GM18951 (cell line): Measurements from ENCODE around the gene FGF19.

Source experiments
- POLR2A ChIP-seq: IDR thresholded peaks from 4 replicates; pipeline ENCODE4 v1.6.1; 2011; ENCODE audit warnings: mild to moderate bottlenecking; ENCODE audit not compliant: insufficient read length, insufficient read depth; ENCODE audit errors: extremely low read depth
- in situ Hi-C: fragments of 300-500 bp; cut with MboI; formaldehyde crosslinking; loops from one replicate; pipeline ENCODE4 v1.12.0; 2022; ENCODE audit warnings: low sequenced_read_pairs, mixed read lengths, inconsistent platforms; ENCODE audit not compliant: unreplicated experiment

Gene FGF19, protein sequence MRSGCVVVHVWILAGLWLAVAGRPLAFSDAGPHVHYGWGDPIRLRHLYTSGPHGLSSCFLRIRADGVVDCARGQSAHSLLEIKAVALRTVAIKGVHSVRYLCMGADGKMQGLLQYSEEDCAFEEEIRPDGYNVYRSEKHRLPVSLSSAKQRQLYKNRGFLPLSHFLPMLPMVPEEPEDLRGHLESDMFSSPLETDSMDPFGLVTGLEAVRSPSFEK

DNA sequence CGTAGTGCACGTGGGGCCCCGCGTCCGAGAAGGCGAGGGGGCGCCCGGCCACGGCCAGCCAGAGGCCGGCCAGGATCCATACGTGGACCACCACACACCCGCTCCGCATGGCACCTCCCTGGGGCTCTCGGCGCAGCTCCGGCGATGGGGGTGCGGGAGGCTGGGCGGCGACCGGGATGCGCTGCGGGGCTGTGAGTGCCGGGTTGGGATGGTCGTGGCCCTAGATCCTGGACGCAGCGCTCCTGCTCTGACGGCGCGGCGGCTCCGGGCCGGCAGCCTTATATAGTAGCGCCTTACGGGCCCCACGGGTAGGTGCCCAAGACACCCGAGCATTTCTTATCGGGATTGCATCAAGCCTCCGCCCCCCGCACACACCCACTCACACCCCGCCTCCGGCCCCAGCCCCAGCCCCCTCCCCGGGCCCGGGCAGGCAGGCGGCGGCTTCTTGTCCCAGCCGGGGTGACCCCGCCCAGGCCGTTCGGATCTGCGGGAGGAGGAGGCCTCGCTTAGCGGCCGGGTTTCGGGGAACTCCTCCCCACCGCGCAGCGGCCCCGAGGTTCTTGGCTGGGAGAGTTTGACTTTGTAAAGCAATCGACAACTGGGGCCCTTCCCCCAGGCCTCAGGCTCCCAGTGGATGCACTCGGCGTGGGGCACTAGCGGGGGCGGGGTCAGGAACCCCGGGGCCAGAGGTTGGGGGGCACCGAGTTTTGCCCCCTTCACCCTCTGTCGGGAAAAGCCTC is at the start of gene FGF19:
Gene FGF19, minus strand, starts transcription at position 255 of the 740 bp plus-strand sequence. Its CDS starts 146 bp downstream, at position 109.
- in situ Hi-C loops = no loop called here
- TF ChIP-seq POLR2A = no peak

DNA sequence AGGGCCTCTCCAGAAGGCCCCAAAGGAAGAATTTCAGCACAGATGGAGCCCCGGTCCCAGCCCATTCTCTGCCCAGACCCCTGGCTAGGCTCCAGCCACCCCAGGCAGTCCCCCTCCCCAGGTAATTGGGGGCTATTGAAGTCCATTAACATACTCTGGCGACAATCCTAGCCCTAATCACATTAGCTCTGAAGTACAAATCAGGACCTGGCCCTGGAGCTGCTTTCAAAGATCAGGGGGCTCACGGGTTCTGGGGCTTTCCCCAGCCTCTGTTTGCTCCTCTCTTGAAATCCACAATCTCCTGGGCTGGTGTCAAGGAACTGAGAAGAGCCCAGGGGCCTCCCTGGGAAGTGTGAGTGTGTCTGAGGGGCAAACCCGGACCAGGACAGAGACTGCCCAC is 49.1 kb upstream of the FGF19 start:
- TF ChIP-seq POLR2A = no peak
- in situ Hi-C loops = no loop called here

DNA sequence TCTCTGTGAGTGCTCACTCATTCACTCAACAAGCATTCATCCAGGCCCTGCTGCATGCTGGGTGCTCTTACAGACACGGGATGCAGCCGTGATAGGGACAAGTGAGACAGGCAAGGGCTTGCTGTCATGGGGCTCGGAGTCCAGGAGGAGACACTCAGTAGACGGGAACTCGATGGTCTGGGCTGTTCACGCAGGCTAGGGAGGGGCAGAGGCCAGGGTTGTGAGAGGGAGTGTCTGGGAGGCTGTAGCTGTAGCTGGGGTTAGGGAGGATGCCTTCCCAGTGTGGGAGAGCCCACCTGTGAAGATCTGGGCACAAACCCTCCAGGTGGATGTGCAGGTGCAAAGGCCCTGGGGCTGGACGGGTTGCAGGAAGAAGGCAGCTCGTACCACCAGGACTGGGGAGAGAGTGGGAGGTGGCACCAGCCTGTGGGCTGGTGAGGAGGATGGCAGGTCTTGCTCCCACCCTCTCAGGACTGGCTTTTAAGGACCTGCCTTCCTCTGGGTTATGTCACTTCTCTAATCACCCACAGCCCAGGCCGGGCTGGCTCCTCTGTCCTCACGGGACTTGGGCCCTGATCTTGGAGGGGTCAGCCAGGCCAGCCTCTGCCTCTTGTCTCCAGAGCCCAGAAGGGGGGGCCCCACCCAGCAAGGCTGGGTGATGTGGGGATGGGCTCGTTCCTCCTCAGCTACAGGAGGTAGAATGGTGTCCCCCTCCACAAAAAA is 47.2 kb upstream of the FGF19 start:
- TF ChIP-seq POLR2A = no peak
- in situ Hi-C loops = no loop called here

DNA sequence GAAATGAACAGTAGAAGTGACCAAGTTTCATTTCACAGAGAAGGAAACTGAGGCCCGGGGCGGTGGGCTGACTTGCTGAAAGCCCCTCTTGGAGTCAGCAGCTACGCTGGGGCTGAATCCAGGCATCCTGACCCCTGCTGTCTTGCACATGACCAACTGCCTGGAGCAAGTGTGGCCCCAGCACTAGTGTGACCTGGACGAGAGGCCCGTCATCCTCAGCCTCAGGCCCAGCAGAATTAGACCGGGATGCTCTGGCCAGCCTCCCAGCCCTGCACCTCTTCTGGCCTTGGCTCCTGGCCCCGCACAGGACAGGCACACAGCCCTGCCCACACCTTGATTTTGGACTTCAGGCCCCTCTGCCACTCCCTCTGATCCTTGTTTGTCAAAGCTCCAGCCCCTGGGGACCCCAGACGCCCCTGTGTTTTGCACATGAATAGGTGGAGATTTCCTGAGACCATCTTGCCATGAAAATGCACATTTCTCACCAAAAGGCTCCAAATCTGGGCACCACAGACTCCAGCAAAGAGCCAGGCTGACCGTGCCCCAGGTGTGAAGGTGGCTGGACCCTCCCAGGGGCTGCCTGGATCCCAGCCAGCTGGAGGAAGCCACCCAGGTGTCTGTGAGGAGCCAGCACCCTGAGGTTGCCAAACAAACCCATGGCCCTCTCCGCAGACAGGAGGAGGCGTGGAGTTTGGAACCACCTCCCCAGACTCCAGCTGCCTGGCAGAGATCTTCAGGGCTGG is 46.5 kb upstream of the FGF19 start:
- in situ Hi-C loops = no loop called here
- no peak for TF ChIP-seq POLR2A

DNA sequence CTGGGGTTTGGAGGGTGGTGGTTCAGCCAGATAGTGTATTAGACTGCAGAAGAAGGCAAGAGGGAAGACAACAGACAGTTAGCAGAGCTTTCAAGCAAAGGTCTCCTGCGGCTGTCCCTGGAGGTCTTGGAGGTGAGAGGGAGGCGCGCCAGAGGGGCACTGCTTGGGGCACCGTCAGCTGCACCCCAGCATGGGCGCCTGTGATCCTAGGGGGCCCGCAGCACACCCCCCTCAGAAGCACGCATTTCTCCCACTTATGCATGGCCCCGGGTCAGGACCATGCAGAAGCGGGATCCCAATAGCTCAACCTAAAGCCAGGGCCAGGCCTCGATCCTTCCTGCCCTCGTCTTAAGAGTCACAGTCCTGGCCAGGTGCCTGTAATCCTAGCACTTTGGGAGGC is 44.8 kb upstream of the FGF19 start:
- in situ Hi-C loops = no loop called here
- TF ChIP-seq POLR2A = no peak

DNA sequence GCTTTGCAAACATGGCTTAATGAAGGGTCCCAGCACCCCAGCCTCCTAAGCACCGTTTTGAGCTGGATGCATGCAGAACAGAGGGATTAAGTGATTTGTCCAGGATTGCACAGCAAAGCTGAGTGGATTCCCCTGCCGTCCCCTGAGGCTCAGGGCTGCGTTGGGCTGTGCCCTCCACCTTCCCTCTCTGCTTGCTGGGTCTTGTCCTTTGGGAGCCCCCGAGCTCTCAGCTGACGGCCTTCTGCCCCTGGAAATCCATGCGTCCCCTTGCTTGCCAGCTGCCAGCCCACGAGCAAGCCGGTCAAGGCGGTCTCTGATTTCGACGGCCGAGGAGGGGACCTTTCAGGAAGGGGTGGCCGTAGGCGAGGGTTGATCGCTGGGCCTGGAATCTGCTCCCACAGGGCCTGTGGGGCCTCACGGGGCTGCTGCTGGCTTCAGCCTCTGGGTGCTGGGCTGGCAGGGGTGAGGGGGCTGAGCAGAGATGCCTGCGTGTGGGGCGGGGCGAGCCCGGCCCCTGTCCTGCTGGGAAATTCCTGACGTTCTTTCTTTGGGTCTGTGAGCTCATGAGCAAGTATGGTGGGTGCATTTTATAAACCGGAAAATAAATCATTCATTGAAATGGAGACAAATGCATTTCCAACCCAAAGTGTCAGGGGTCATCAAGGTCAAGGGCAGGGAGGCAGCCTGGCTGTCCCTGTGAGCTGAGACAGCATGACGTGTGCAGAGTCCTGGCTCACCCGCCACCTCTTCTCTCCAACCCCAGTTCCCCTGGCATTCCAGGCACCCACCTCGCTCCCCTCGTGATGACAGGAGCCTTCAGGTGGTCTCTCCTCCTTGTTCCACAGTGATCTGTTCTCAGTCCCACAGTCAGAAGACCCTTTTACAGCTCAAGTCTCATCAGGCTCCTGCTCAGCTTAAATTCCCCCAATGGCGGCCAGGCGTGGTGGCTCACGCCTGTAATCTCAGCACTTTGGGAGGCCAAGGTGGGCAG is 43.2 kb upstream of the FGF19 start:
- in situ Hi-C loops = no loop called here
- no peak for TF ChIP-seq POLR2A

DNA sequence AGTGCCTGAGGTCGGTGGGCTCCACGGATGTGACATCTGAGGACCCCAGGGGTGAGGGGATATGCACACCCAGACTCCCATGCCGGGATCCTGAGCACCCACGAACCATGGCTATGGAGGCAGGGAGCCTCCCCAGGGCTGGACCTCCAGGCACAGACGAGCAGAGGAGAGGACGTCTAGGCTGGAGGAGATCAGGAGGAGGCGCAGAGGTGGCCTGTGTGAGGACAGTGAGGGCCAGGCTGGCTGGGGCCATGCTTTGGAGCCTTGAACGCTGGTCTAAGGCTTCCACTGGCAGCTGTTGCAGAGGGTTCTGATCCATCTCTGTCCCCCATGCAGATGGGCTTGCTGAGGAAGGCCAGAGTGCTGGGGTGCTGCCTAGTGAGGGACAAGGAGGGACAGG is 42.3 kb upstream of the FGF19 start:
- no peak for TF ChIP-seq POLR2A
- in situ Hi-C loops = no loop called here

DNA sequence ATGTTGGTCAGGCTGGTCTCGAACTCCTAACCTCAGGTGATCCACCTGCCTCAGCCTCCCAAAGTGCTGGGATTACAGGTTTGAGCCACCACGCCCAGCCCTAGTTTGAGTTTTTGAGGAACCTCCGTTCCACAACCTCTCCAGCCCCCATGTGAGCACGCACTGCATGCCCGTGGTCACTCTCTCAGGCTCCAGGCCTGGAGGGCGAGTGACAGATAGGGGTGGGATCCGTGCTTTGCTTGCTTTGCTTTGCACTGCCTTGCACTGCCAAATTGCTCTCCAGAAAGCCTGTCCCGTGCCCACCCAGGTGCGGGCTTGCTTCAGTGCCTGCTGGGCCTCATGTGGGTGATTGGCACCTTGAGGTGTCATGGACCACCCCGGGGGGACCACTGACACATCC is 41.4 kb upstream of the FGF19 start:
- in situ Hi-C loops = no loop called here
- TF ChIP-seq POLR2A = no peak

DNA sequence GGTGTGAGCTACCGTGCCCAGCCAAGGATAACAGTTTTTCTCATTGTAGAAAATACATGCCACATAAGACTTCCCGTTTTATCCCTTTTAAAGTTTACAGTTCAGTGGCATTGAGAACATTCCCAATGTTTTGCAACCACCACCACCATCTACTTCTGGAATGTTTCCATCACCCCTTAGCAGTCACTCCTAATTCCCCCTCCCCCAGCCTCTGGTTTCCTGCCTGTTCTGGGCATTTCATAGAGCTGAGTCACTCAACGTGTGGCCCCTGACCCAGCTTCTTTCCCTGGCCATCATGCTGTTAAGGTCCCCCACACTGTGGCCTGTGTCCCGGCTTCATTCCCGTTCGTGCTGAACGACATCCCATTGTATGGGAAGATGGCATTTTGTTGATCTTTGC is 40.6 kb upstream of the FGF19 start:
- in situ Hi-C loops = no loop called here
- no peak for TF ChIP-seq POLR2A

DNA sequence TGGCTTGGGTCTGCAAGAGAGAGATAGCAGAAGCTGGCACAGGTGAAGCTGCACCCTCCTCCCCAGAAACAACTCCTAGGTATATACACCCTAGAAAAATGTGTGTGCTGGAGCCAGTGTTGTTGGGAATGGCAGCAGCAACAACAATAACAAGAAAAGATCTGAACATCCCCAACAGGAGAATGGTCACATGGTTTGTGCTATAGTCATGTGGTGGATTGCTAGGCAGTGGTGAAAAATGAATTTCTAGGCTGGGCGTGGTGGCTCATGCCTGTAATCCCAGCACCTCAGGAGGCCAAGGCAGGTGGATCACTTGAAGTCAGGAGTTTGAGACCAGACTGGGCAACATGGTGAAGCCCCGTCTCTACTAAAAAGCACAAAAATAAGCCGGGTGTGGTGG is 31.0 kb upstream of the FGF19 start:
- TF ChIP-seq POLR2A = no peak
- in situ Hi-C loops = no loop called here

DNA sequence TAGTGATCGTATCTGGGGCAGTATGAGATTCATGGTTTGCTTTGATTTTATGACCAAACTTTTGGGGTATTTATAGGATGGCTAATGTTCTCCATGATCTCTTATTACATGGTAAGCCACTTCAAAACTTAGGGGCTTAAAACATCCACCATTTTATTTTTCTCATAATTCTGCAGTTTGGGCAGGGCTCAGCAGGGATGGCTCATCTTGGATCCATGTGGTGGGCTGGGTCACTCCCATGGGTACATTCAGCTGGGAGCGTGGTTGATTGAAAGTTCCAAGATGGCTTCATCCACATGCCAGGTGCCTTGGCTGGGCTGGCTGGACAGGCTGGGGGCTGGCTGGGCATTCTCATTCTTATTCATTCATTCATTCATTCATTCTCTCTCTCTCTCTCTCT is 30.5 kb upstream of the FGF19 start:
- in situ Hi-C loops = no loop called here
- TF ChIP-seq POLR2A = no peak

DNA sequence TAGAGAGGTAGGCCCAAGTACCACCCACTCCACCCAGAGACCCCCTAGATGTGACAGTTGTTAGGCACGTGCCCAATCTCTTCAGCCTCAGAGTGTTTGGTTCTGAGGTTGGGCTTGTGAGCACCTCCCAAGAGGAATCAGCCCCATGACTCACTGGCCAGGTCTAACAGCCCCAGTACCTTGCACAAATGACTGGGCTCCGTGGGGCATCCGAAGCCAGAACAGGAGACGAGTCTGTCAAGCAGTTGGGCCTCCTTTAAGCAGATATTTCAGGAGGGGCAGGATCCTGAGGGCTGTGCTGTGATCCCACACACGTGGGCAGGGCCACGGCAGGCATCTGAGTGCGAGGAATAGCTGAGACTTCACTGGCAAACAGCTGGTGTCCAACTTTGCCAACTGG is 29.1 kb upstream of the FGF19 start:
- in situ Hi-C loops = no loop called here
- TF ChIP-seq POLR2A = no peak
